Upper lobe of left lung (tissue), 4 donors: ENCODE measurements around the gene YJEFN3.

Source experiments
- CTCF ChIP-seq, 6 experiments: fragments of 450-650 bp in 4 of 6; fragments of 200-600 bp in 2 of 6; sonication (generic) in 2 of 6; IDR thresholded peaks; one replicate each; pipeline ENCODE4 v1.5.1; 2016 to 2019; ENCODE audit warnings: antibody characterized with exemption in 6 of 6
- POLR2AphosphoS5 ChIP-seq, 2 donors: sonication (generic); formaldehyde crosslinking; IDR thresholded peaks; one replicate each; pipeline ENCODE4 v1.5.1; 2017; ENCODE audit warnings: antibody characterized with exemption in 2 of 2

GRCh38 chr19:19544257-19544953 is 15.7 kb downstream of the YJEFN3 start:
- TF ChIP-seq CTCF (IDR thresholded peaks at IDR 0.05) (no peak), POLR2AphosphoS5 (IDR thresholded peaks at IDR 0.05) (no peak)
